Spleen (tissue), 11 donors: ENCODE results near the gene GPR161. TPM values are rescaled to one million over a fixed set of nuclear protein-coding genes. Genes with fewer than 3 reads are reported as not detected.

Experiments
- DNase-seq: peaks from one replicate; pipeline ENCODE4 v3.0.0-alpha.2; 2020
- H3K27ac ChIP-seq, 8 donors: fragments of 200-600 bp; sonication (generic) in 7 of 8; 1 replicate in 4 of 8; 2 replicates in 4 of 8; pipeline versions ENCODE4 v1.5.0 to v1.8.0; 2016 to 2021; ENCODE audit warnings: inconsistent platforms in 4 of 8, mild to moderate bottlenecking in 4 of 8, moderate library complexity in 1 of 8
- H3K27me3 ChIP-seq, 7 donors: fragments of 200-600 bp; sonication (generic) in 6 of 7; replicated peaks in 1 of 7; 1 replicate in 4 of 7; 2 replicates in 3 of 7; pipeline versions ENCODE4 v1.5.0 to v1.8.0; 2016 to 2021; ENCODE audit warnings: inconsistent platforms in 3 of 7, mild to moderate bottlenecking in 1 of 7
- H3K36me3 ChIP-seq, 6 donors: fragments of 200-600 bp; sonication (generic) in 5 of 6; 1 replicate in 4 of 6; 2 replicates in 2 of 6; pipeline versions ENCODE4 v1.5.0 to v1.8.0; 2016 to 2021; ENCODE audit warnings: inconsistent platforms in 2 of 6
- H3K4me1 ChIP-seq, 6 donors: fragments of 200-600 bp; sonication (generic) in 5 of 6; 1 replicate in 3 of 6; 2 replicates in 3 of 6; pipeline versions ENCODE4 v1.5.0 to v1.8.0; 2016 to 2021; ENCODE audit warnings: inconsistent platforms in 3 of 6
- H3K4me3 ChIP-seq, 8 donors: fragments of 200-600 bp; sonication (generic) in 7 of 8; 1 replicate in 4 of 8; 2 replicates in 4 of 8; pipeline versions ENCODE4 v1.5.0 to v1.8.0; 2016 to 2021; ENCODE audit warnings: inconsistent platforms in 4 of 8, mild to moderate bottlenecking in 4 of 8, moderate library complexity in 2 of 8
- H3K9me3 ChIP-seq, 8 donors: fragments of 200-600 bp; sonication (generic) in 7 of 8; 1 replicate in 4 of 8; 2 replicates in 4 of 8; pipeline versions ENCODE4 v1.5.0 to v1.8.0; 2016 to 2021; ENCODE audit warnings: inconsistent platforms in 4 of 8
- POLR2A ChIP-seq, 3 donors: fragments of 450-650 bp; IDR thresholded peaks; one replicate each; pipeline ENCODE4 v1.5.1; 2017; ENCODE audit warnings: antibody characterized with exemption in 3 of 3, mild to moderate bottlenecking in 1 of 3
- POLR2AphosphoS5 ChIP-seq, 3 donors: sonication (generic); formaldehyde crosslinking; IDR thresholded peaks; one replicate each; pipeline ENCODE4 v1.5.1; 2017; ENCODE audit warnings: antibody characterized with exemption in 3 of 3
- WGBS, 5 donors: extraction: QIAGEN DNeasy Blood & Tissue Kit in 3 of 5; methylation state at CpG; one replicate each; pipeline versions ENCODE4 v1.1.5 to v1.1.7; 2013 to 2018; 5-methylcytosine and 5-hydroxymethylcytosine counted together
- intact Hi-C: fragments of 100-400 bp; cut with DNase I; formaldehyde crosslinking; loops from one replicate; pipeline ENCODE4 v1.15.0; 2023; ENCODE audit warnings: low total_unique reads
- polyA plus RNA-seq, 3 donors: library from polyadenylated mRNA; stranded (reverse); fragments of 200-250 nt; gene quantifications; one replicate each; pipeline ENCODE4 v1.2.1, GENCODE V29; 2013
- total RNA-seq, 7 donors: library from RNA; depleted of rRNA in 3 of 7; stranded (reverse); fragments of >200 nt in 3 of 7; fragmentation: NEBNext Ultra II Directional in 4 of 7; extraction: Animal tissue kit (Norgen Biotek cat#: 25700) in 4 of 7; gene quantifications; one replicate each; pipeline versions ENCODE4 v1.1.0 to v1.2.1, GENCODE V29; 2016 to 2021
- TF ChIP-seq, protein P1 (sequence below), 11 experiments: fragments of 200-600 bp in 7 of 11; fragments of 450-650 bp in 4 of 11; sonication (generic) in 4 of 11; IDR thresholded peaks in 8 of 11; conservative IDR thresholded peaks in 3 of 11; 1 replicate in 7 of 11; 2 replicates in 4 of 11; pipeline versions ENCODE4 v1.4.0 to v1.8.0; 2016 to 2021; ENCODE audit warnings: antibody characterized with exemption in 11 of 11, inconsistent platforms in 4 of 11, mild to moderate bottlenecking in 1 of 11
- donor health status: healthy with polysubstance abuse.
- donor health status: DM: no; HTN: no; CAD: no; lungs with moderate emphysema.
- donor health status: DM: no; HTN: no; CAD: no.
- donor health status: Bipolar disorder and iron deficiency.
- donor health status: healthy.
- donor health status: DM: no; HTN: no; CAD: no.
- donor health status: DM: yes; HTN: yes; CAD: no.

The GPR161 gene
- total and polyA plus RNA-seq, 10 donors, result 0.53 to 5.5 (median 3.6) TPM

DNA sequence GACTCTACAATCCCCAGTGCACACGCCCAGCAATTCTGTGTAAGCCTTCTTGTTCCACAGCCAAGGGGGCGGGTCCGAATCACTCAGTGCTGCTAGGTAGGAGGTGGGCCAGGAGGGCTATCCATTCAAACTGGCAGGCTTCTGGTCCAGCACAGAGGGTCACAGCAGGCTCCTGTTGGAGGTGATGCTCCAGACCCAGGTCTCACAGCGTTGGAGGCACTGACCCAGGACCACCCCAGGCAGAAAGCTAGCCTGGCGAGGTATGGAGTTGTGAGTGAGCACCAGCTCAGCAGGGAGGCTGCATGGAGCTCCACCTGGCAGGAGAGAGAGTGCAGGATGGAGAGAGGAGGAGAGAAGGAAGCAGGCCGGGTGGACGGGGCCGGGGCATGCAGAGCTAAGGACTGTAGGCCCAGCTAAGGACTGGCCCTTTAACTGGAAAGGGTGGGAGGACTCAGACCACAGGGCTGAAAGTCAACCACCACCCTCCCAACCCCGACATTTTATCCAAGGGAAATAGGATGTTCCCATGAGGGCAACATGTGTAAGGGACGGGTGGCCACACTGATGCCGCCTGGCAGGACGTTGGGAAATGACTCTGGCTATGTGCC is 38.7 kb downstream of the GPR161 start:
- H3K27ac ChIP-seq, result no peak overlapping the region
- DNase-seq, result no peak
- no peaks in the 10 kb centered on the region for H3K27me3 ChIP-seq
- intact Hi-C loops, result no loop called here
- TF ChIP-seq POLR2A (IDR thresholded peaks at IDR 0.05), result no peak
- TF ChIP-seq POLR2AphosphoS5 (IDR thresholded peaks at IDR 0.05), result no peak
- TF ChIP-seq, protein P1, sequence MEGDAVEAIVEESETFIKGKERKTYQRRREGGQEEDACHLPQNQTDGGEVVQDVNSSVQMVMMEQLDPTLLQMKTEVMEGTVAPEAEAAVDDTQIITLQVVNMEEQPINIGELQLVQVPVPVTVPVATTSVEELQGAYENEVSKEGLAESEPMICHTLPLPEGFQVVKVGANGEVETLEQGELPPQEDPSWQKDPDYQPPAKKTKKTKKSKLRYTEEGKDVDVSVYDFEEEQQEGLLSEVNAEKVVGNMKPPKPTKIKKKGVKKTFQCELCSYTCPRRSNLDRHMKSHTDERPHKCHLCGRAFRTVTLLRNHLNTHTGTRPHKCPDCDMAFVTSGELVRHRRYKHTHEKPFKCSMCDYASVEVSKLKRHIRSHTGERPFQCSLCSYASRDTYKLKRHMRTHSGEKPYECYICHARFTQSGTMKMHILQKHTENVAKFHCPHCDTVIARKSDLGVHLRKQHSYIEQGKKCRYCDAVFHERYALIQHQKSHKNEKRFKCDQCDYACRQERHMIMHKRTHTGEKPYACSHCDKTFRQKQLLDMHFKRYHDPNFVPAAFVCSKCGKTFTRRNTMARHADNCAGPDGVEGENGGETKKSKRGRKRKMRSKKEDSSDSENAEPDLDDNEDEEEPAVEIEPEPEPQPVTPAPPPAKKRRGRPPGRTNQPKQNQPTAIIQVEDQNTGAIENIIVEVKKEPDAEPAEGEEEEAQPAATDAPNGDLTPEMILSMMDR (IDR thresholded peaks at IDR 0.05 in 8 of 11, conservative IDR thresholded peaks at IDR 0.05 in 3 of 11), result no peak
- WGBS, 5 donors, result 77 to 91% (median 84%) methylated on average over 12 of the region's 12 CpGs
- H3K4me1 ChIP-seq, result no peaks in the 10 kb centered on the region
- H3K4me3 ChIP-seq, result no peak overlapping the region
- no peaks in the 10 kb centered on the region for H3K9me3 ChIP-seq
- no peaks in the 10 kb centered on the region for H3K36me3 ChIP-seq

DNA sequence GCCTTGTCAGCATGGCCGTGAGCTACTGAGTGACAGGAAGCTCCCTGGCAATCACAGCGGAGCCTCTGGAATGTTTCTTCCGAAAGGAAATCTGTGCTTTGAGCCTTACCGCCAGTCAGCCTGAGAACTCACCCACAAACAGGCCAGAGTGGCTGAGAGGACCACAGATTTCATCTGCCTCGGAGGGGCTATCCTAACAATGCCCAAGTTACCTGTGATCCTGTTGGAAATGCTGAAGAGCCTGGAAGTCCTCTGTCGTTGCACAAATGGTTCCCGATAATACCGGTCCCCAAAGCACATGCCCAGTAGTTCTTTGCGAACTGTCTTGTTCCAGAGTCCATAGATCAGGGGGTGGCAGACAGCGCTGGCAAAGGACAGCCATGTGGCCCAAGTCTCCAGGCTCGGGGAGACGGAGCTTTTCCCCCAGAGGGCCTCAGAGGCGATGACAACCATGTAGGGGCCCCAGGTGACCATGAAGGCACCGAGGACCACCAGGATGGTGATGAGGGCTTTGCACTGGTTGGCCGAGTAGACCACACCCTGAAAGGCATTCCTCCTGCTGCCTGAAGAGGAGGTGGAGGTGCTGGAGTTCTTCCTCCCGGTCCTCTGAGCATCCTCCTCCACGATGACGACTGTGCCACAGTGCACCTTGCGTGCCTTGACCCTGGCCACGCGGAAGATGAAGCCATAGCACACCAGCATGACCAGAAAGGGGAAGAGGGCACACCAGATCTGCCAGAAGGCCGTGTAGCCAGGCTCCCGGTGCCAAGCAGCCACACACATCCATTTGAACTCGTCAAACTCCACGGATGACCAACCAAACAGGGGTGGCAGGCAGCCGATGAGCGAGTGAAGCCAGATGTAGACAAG is 40.2 kb downstream of the GPR161 start:
- no peaks in the 10 kb centered on the region for H3K27me3 ChIP-seq
- DNase-seq, result no peak
- WGBS, 5 donors, result 88 to 93% (median 90%) methylated on average over 26 to 27 of the region's 27 CpGs

DNA sequence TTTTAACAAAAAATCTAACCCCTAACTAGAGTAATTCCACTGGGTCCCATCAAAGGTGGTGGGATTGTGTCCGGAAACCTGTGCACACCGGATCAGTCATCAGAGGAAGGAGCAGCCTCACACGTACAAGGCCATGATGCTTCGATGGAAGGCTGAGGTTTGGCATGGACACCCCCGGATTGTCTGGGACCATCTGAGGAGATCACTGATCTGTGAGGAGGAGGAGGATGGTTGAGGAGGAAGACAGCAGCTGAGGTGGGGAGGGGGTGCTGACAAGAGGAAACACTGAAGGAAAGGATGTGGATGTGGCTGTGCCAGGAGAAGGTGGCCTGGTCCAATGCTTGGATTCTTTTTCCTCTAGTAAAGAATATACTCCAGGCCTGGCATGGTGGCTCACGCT is 41.3 kb downstream of the GPR161 start:
- WGBS, 5 donors, result 92 to 98% (median 95%) methylated on average over 6 of the region's 6 CpGs
- H3K27me3 ChIP-seq, result no peaks in the 10 kb centered on the region
- no peak overlapping the region for H3K27ac ChIP-seq
- intact Hi-C loops, result no loop called here
- H3K4me1 ChIP-seq, result no peaks in the 10 kb centered on the region
- H3K4me3 ChIP-seq, result no peak overlapping the region
- H3K9me3 ChIP-seq, result no peaks in the 10 kb centered on the region
- TF ChIP-seq POLR2A (IDR thresholded peaks at IDR 0.05), result no peak
- no peak for TF ChIP-seq POLR2AphosphoS5 (IDR thresholded peaks at IDR 0.05)
- TF ChIP-seq, protein P1 (IDR thresholded peaks at IDR 0.05 in 8 of 11, conservative IDR thresholded peaks at IDR 0.05 in 3 of 11), result no peak
- no peaks in the 10 kb centered on the region for H3K36me3 ChIP-seq
- no peak for DNase-seq

More for the DNA sequence above, 40.2 kb downstream of the GPR161 start:
- intact Hi-C loops, result no loop called here
- Histone ChIP-seq H3K9me3 (no peaks in the 10 kb centered on the region), H3K4me3 (no peak overlapping the region), H3K27ac (no peak overlapping the region), H3K36me3 (no peaks in the 10 kb centered on the region), H3K4me1 (no peaks in the 10 kb centered on the region)
- peak in 1 of 3 donors; percentile 41 for TF ChIP-seq POLR2AphosphoS5 (IDR thresholded peaks at IDR 0.05)
- TF ChIP-seq, protein P1 (IDR thresholded peaks at IDR 0.05 in 8 of 11, conservative IDR thresholded peaks at IDR 0.05 in 3 of 11), result no peak

DNA sequence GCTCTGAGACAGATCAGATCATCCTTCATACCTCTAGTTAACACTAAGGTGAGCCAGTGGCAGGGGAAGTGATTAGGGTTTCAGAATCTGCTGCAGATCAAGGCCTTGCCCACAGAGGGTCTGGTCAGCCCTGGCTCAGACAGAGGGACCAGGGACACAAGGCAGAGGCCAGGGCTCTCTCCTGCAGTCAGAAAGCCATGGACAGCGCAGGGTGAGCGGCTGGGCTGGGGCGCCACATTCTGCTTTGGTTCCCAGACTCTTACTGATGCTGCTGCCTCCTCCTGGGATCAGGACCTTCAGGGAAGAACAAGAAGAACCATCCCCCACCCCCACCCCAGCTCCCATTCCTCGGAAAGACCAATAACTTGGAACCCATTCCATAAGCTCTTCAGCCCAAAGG is 43.1 kb downstream of the GPR161 start:
- no peak for DNase-seq
- TF ChIP-seq, protein P1 (IDR thresholded peaks at IDR 0.05 in 8 of 11, conservative IDR thresholded peaks at IDR 0.05 in 3 of 11), result no peak
- no peak for TF ChIP-seq POLR2AphosphoS5 (IDR thresholded peaks at IDR 0.05)
- TF ChIP-seq POLR2A (IDR thresholded peaks at IDR 0.05), result no peak

More for the DNA sequence above, 43.1 kb downstream of the GPR161 start:
- Histone ChIP-seq H3K27ac (no peak overlapping the region), H3K9me3 (no peaks in the 10 kb centered on the region), H3K4me1 (no peaks in the 10 kb centered on the region), H3K27me3 (no peaks in the 10 kb centered on the region), H3K36me3 (no peaks in the 10 kb centered on the region), H3K4me3 (no peak overlapping the region)
- 81 to 97% (median 95%) methylated on average over 3 to 4 of the region's 4 CpGs for whole genome bisulfite sequencing, 5 donors
- intact Hi-C loops, result no loop called here
